Osteoblast (primary cell): ENCODE results near the gene LAMB2. TPM values are rescaled to one million over a fixed set of nuclear protein-coding genes. Genes with fewer than 3 reads are reported as not detected.

Experiments used
- DNase-seq: peaks from one replicate; pipeline ENCODE4 v3.0.0; 2011; ENCODE audit warnings: low spot score, mixed read lengths; ENCODE audit not compliant: insufficient read length; ENCODE audit errors: missing footprints
- H2AFZ ChIP-seq: 2 replicates; pipeline ENCODE4 v1.6.0; 2011; ENCODE audit warnings: mild to moderate bottlenecking, low read length
- H3K27ac ChIP-seq: 2 replicates; pipeline ENCODE4 v1.5.1; 2011; ENCODE audit warnings: mild to moderate bottlenecking, low read depth, low read length, moderate library complexity
- H3K27me3 ChIP-seq: 2 replicates; pipeline ENCODE4 v1.6.0; 2012; ENCODE audit warnings: mild to moderate bottlenecking, control low read depth, inconsistent platforms, low read length, moderate library complexity; ENCODE audit not compliant: insufficient read depth
- H3K36me3 ChIP-seq: 2 replicates; pipeline ENCODE4 v1.5.1; 2011; ENCODE audit warnings: mild to moderate bottlenecking, low read length, control low read depth, moderate library complexity; ENCODE audit not compliant: insufficient read depth
- H3K4me1 ChIP-seq: 2 replicates; pipeline ENCODE4 v1.5.1; 2011; ENCODE audit warnings: mild to moderate bottlenecking, low read length, control low read depth, moderate library complexity; ENCODE audit not compliant: insufficient read depth
- H3K4me2 ChIP-seq: 2 replicates; pipeline ENCODE4 v1.6.0; 2011; ENCODE audit warnings: mild to moderate bottlenecking, low read length; ENCODE audit not compliant: insufficient read depth
- H3K4me3 ChIP-seq: fragments of 200-600 bp; sonication (generic); 3 replicates; pipeline ENCODE4 v1.5.1; 2012; ENCODE audit warnings: mild to moderate bottlenecking, low read length, inconsistent platforms; ENCODE audit not compliant: insufficient read depth
- H3K79me2 ChIP-seq: 2 replicates; pipeline ENCODE4 v1.6.0; 2012; ENCODE audit warnings: mild to moderate bottlenecking, low read length, control low read depth, inconsistent platforms; ENCODE audit not compliant: insufficient read depth
- H3K9me3 ChIP-seq: 2 replicates; pipeline ENCODE4 v1.5.1; 2011; ENCODE audit warnings: low read depth, low read length, control low read depth
- H4K20me1 ChIP-seq: 2 replicates; pipeline ENCODE4 v1.6.0; 2012; ENCODE audit warnings: mild to moderate bottlenecking, low read length, control low read depth; ENCODE audit not compliant: insufficient read depth
- CTCF ChIP-seq: IDR thresholded peaks from 2 replicates; pipeline ENCODE4 v1.5.1; 2011; ENCODE audit warnings: mild to moderate bottlenecking, low read depth, low read length, moderate library complexity; ENCODE audit errors: extremely low read depth
- total RNA-seq: library from RNA; depleted of rRNA; stranded (reverse); fragments of >200 nt; gene quantifications from 2 replicates; pipeline ENCODE4 v1.2.3, GENCODE V29; 2012

LAMB2 gene
- total RNA-seq, 1 donor = 450 TPM

GRCh38 chr3:49158792-49159191, 25.9 kb upstream of the LAMB2 start:
- H3K4me2 ChIP-seq = no peak overlapping the region
- H3K79me2 ChIP-seq = peaks cover 5% of the 10 kb centered on the region

DNA sequence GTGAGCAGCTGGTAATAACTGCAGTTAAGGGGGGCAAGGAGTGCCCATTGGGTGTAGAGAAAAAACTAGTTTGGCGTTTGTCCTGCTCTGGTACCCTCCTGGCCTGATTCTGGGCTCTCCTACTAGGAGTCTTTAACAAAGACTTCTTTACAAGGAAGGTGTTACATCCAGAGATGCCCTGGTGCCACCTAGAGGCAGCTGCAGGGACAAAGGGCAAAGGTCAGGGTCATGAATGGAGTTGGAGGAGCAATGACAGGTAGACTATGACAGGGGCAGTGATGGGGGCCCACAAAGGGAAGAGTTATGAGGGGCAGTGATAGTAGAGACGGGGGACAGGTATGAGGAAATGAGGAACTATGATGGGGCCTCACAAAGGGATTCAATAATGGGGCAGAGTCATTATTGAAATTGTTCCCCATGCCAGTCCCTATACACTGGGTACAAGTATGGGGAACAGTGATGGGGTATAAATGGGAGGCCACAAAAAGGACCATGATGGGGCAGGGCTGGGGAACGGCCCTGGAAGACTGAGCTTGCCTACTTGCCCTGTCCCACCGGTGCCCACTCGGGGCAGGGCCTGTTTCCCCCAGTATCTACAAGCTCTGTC, 25.4 kb upstream of the LAMB2 start:
- Histone ChIP-seq H2AFZ (no peak overlapping the region), H3K27me3 (no peaks in the 10 kb centered on the region), H3K4me2 (no peak overlapping the region), H3K27ac (no peak overlapping the region), H3K79me2 (peaks cover 2% of the 10 kb centered on the region), H4K20me1 (peaks cover 6% of the 10 kb centered on the region), H3K4me1 (no peaks in the 10 kb centered on the region), H3K4me3 (no peak overlapping the region), H3K36me3 (peaks cover 6% of the 10 kb centered on the region), H3K9me3 (no peaks in the 10 kb centered on the region)
- peak; percentile 34 for TF ChIP-seq CTCF
- peak; percentile 55 for DNase-seq

More at GRCh38 chr3:49158792-49159191, 25.9 kb upstream of the LAMB2 start:
- H3K27ac ChIP-seq = no peak overlapping the region
- no peaks in the 10 kb centered on the region for H3K27me3 ChIP-seq
- no peaks in the 10 kb centered on the region for H3K4me1 ChIP-seq
- H3K9me3 ChIP-seq = no peaks in the 10 kb centered on the region
- peaks cover 6% of the 10 kb centered on the region for H4K20me1 ChIP-seq
- TF ChIP-seq CTCF = no peak
- no peak overlapping the region for H2AFZ ChIP-seq
- no peak overlapping the region for H3K4me3 ChIP-seq
- peak; percentile 49 for DNase-seq
- H3K36me3 ChIP-seq = peaks cover 12% of the 10 kb centered on the region

GRCh38 chr3:49157289-49157688, 24.4 kb upstream of the LAMB2 start:
- Histone ChIP-seq H3K36me3 (no peaks in the 10 kb centered on the region), H3K27me3 (no peaks in the 10 kb centered on the region), H2AFZ (no peak overlapping the region), H3K27ac (no peak overlapping the region), H3K4me3 (no peak overlapping the region), H3K9me3 (no peaks in the 10 kb centered on the region), H3K79me2 (no peaks in the 10 kb centered on the region), H4K20me1 (peaks cover 6% of the 10 kb centered on the region), H3K4me2 (no peak overlapping the region), H3K4me1 (no peaks in the 10 kb centered on the region)
- peak; percentile 18 for DNase-seq
- TF ChIP-seq CTCF = no peak

DNA sequence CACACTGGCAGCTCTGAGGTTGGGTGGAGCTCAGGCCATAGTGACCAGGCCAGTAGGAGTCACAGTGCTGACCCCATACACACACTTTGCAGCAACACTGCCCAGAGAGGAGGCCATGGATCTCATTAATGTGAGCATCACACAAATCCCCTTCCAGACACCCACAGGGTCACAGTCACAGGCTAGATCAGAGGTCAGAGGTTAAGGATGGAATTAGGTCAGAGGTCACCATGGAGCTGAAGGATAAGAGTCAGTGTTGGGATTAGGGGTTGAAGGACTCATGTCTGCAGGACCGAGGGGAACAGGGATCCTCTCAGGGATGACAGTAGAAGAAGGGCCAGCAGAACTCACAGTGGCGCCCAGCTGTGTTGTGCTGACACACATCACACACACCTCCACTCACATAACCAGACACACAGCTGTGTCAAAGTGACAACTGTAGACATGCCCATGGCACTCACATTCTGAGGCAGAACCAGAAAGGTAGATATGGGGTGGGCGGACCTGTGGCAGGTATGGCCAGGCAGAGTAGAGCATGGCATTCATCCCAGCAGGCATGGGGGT, 20.6 kb upstream of the LAMB2 start:
- no peak overlapping the region for H3K4me2 ChIP-seq
- no peak for TF ChIP-seq CTCF
- H4K20me1 ChIP-seq = no peaks in the 10 kb centered on the region
- no peaks in the 10 kb centered on the region for H3K4me1 ChIP-seq
- no peaks in the 10 kb centered on the region for H3K27me3 ChIP-seq
- H3K4me3 ChIP-seq = no peak overlapping the region
- H3K79me2 ChIP-seq = no peaks in the 10 kb centered on the region
- no peaks in the 10 kb centered on the region for H3K9me3 ChIP-seq
- DNase-seq = peak; percentile 44
- no peak overlapping the region for H2AFZ ChIP-seq
- H3K36me3 ChIP-seq = no peaks in the 10 kb centered on the region
- H3K27ac ChIP-seq = no peak overlapping the region
